H9 (cell line): ENCODE results near the gene MAS1. TPM values are rescaled to one million over a fixed set of nuclear protein-coding genes. Genes with fewer than 3 reads are reported as not detected.

Experiments used
- DNase-seq: peaks from one replicate; pipeline ENCODE4 v3.0.0-alpha.2; 2017
- H2AFZ ChIP-seq: one replicate; pipeline ENCODE4 v1.6.1; 2013; ENCODE audit warnings: mild to moderate bottlenecking, low read length, control low read depth, moderate library complexity
- H2AK5ac ChIP-seq: 2 replicates; pipeline ENCODE4 v1.6.1; 2013; ENCODE audit warnings: low read length, control low read depth, mixed read lengths; ENCODE audit not compliant: insufficient read length
- H2BK120ac ChIP-seq: one replicate; pipeline ENCODE4 v1.6.1; 2013; ENCODE audit warnings: low read depth, mild to moderate bottlenecking, low read length, control low read depth, inconsistent platforms; ENCODE audit not compliant: poor library complexity, severe bottlenecking
- H2BK12ac ChIP-seq: 2 replicates; pipeline ENCODE4 v1.6.1; 2013; ENCODE audit warnings: low read length, control low read depth, mixed read lengths, low read depth; ENCODE audit not compliant: insufficient read length
- H2BK15ac ChIP-seq: 2 replicates; pipeline ENCODE4 v1.6.1; 2013; ENCODE audit warnings: low read depth, low read length, control low read depth
- H2BK20ac ChIP-seq: one replicate; pipeline ENCODE4 v1.6.1; 2013; ENCODE audit warnings: low read depth, mild to moderate bottlenecking, low read length, control low read depth, inconsistent platforms; ENCODE audit not compliant: poor library complexity, severe bottlenecking
- H2BK5ac ChIP-seq: 2 replicates; pipeline ENCODE4 v1.6.1; 2013; ENCODE audit warnings: low read length, control low read depth, mixed read lengths; ENCODE audit not compliant: insufficient read length
- H3K14ac ChIP-seq: 2 replicates; pipeline ENCODE4 v1.6.1; 2013; ENCODE audit warnings: low read length, control low read depth; ENCODE audit not compliant: insufficient read depth
- H3K18ac ChIP-seq: 2 replicates; pipeline ENCODE4 v1.6.1; 2013; ENCODE audit warnings: low read depth, mild to moderate bottlenecking, mixed read lengths, low read length, control low read depth; ENCODE audit not compliant: insufficient read length
- H3K23ac ChIP-seq: 2 replicates; pipeline ENCODE4 v1.6.1; 2013; ENCODE audit warnings: low read length, control low read depth, mixed read lengths, low read depth; ENCODE audit not compliant: insufficient read length
- H3K23me2 ChIP-seq: 2 replicates; pipeline ENCODE4 v1.6.1; 2013; ENCODE audit warnings: low read depth, mild to moderate bottlenecking, mixed read lengths, low read length, control low read depth; ENCODE audit not compliant: insufficient read length, poor library complexity, severe bottlenecking
- H3K27ac ChIP-seq: 2 replicates; pipeline ENCODE4 v1.5.1; 2013; ENCODE audit warnings: low read length, control low read depth, mixed read lengths, low read depth; ENCODE audit not compliant: insufficient read length
- H3K27me3 ChIP-seq: 2 replicates; pipeline ENCODE4 v1.6.1; 2013; ENCODE audit warnings: low read length, control low read depth, inconsistent platforms; ENCODE audit not compliant: insufficient read depth
- H3K4ac ChIP-seq: 2 replicates; pipeline ENCODE4 v1.6.1; 2013; ENCODE audit warnings: low read depth, mild to moderate bottlenecking, control low read depth, inconsistent platforms, low read length, moderate library complexity
- H3K4me1 ChIP-seq: 2 replicates; pipeline ENCODE4 v1.6.1; 2013; ENCODE audit warnings: low read length, control low read depth, inconsistent platforms; ENCODE audit not compliant: insufficient read depth
- H3K4me2 ChIP-seq: 2 replicates; pipeline ENCODE4 v1.6.1; 2013; ENCODE audit warnings: low read length, control low read depth, mixed read lengths; ENCODE audit not compliant: insufficient read length, insufficient read depth
- H3K56ac ChIP-seq: 2 replicates; pipeline ENCODE4 v1.6.1; 2013; ENCODE audit warnings: low read depth, mild to moderate bottlenecking, mixed read lengths, low read length, control low read depth; ENCODE audit not compliant: insufficient read length
- H3K79me1 ChIP-seq: 2 replicates; pipeline ENCODE4 v1.6.1; 2013; ENCODE audit warnings: low read depth, mild to moderate bottlenecking, moderate library complexity, low read length, control low read depth, inconsistent platforms; ENCODE audit not compliant: insufficient read depth, poor library complexity, severe bottlenecking
- H3K79me2 ChIP-seq: 2 replicates; pipeline ENCODE4 v1.6.1; 2013; ENCODE audit warnings: low read length, control low read depth, inconsistent platforms; ENCODE audit not compliant: insufficient read depth
- H3K9ac ChIP-seq: 2 replicates; pipeline ENCODE4 v1.6.1; 2013; ENCODE audit warnings: low read length, control low read depth, mixed read lengths; ENCODE audit not compliant: insufficient read length; ENCODE audit errors: extremely low read depth
- H3K9me3 ChIP-seq: one replicate; pipeline ENCODE4 v1.6.1; 2013; ENCODE audit warnings: low read depth, low read length, inconsistent platforms; ENCODE audit not compliant: control insufficient read depth
- H3T11ph ChIP-seq: one replicate; pipeline ENCODE4 v1.6.1; 2013; ENCODE audit warnings: mild to moderate bottlenecking, low read length, control low read depth, inconsistent platforms
- H4K20me1 ChIP-seq: one replicate; pipeline ENCODE4 v1.6.1; 2013; ENCODE audit not compliant: control insufficient read depth, insufficient read length, insufficient read depth
- H4K5ac ChIP-seq: 2 replicates; pipeline ENCODE4 v1.6.1; 2013; ENCODE audit warnings: low read depth, mild to moderate bottlenecking, mixed read lengths, low read length, control low read depth; ENCODE audit not compliant: insufficient read length
- H4K8ac ChIP-seq: replicated peaks from 2 replicates; pipeline ENCODE4 v1.6.1; 2013; ENCODE audit warnings: low read length, control low read depth, mixed read lengths, low read depth; ENCODE audit not compliant: insufficient read length
- H4K91ac ChIP-seq: 2 replicates; pipeline ENCODE4 v1.6.1; 2013; ENCODE audit warnings: low read depth, mild to moderate bottlenecking, moderate library complexity, mixed read lengths, low read length, control low read depth; ENCODE audit not compliant: insufficient read length
- H3K27ac Mint-ChIP-seq, 3 experiments: 2 replicates in 2 of 3; 3 replicates in 1 of 3; pipeline ENCODE4 v1.8.0; 2020 to 2021; ENCODE audit warnings: mixed read lengths in 3 of 3, mild to moderate bottlenecking in 1 of 3, moderate library complexity in 1 of 3
- H3K27me3 Mint-ChIP-seq: 2 replicates; pipeline ENCODE4 v1.8.0; 2021; ENCODE audit warnings: low read depth, mild to moderate bottlenecking, moderate library complexity, mixed read lengths
- H3K36me3 Mint-ChIP-seq, 3 experiments: 2 replicates in 2 of 3; 3 replicates in 1 of 3; pipeline ENCODE4 v1.8.0; 2020 to 2021; ENCODE audit warnings: low read depth in 3 of 3, mixed read lengths in 3 of 3; ENCODE audit not compliant: insufficient read depth in 1 of 3
- H3K4me1 Mint-ChIP-seq, 2 experiments: 2 replicates each; pipeline ENCODE4 v1.8.0; 2020; ENCODE audit warnings: mixed read lengths in 2 of 2
- H3K4me3 Mint-ChIP-seq, 2 experiments: 2 replicates in 1 of 2; 3 replicates in 1 of 2; pipeline ENCODE4 v1.8.0; 2020 to 2021; ENCODE audit warnings: mild to moderate bottlenecking in 2 of 2, mixed read lengths in 2 of 2, moderate library complexity in 1 of 2
- H3K9me3 Mint-ChIP-seq, 2 experiments: 2 replicates in 1 of 2; 3 replicates in 1 of 2; pipeline ENCODE4 v1.8.0; 2020; ENCODE audit warnings: mild to moderate bottlenecking in 2 of 2, mixed read lengths in 2 of 2, moderate library complexity in 1 of 2
- WGBS: extraction: QIAGEN DNeasy Blood & Tissue Kit; methylation state at CpG from one replicate; pipeline ENCODE4 v1.1.7; 2013; ENCODE audit warnings: missing lambda C conversion rate, low lambda C conversion rate, mixed read lengths; ENCODE audit not compliant: insufficient read length; ENCODE audit errors: extremely low coverage; 5-methylcytosine and 5-hydroxymethylcytosine counted together
- total RNA-seq: library from RNA; stranded (reverse); gene quantifications from 2 replicates; pipeline ENCODE4 v1.2.1, GENCODE V29; 2021
- TF ChIP-seq, protein P1 (sequence below): fragments of 200-600 bp; sonication (generic); conservative IDR thresholded peaks from 3 replicates; pipeline ENCODE4 v1.8.0; 2021; ENCODE audit warnings: antibody characterized with exemption, mild to moderate bottlenecking

The MAS1 gene
- total RNA-seq, 1 experiment from 2014 or later: 0.02 TPM

DNA sequence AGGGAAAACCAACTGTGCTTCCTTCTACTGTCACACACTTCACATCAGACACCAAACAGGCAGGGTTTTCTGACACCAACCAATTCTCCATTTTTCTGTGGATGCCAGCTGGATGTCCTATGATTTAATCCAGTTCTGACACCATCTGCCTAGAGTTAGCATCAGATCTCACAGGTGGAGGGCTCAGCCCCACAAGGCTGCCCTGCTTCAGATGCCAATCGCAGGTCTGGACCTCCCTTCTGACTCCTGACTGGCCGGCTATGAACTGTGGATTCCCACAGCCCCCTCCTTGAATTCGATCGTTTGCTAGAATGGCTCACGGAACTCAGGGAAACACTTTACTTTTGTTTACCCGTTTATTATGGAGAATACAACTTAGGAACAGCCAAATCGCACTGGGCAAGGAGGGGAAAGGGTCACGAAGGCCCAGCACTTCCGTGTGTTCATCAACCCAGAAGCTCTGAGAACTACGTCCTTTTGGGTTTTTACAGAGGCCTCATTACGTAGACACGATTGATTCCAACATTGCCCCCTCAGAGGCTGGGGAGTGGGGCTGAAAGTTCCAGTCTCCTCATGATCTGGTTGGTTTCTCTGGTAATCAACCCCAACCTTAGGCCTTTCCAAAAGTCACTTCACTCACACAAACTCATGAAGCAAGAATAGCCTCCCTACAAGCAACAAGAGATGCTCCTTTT is 25.4 kb upstream of the MAS1 start:
- Histone ChIP-seq H2AFZ (no peak overlapping the region), H3K23ac (no peak overlapping the region), H4K8ac (no peak overlapping the region), H3K4me1 (no peaks in the 10 kb centered on the region), H4K20me1 (no peaks in the 10 kb centered on the region), H2BK15ac (no peak overlapping the region), H2AK5ac (no peak overlapping the region), H2BK120ac (no peak overlapping the region), H3K27me3 (no peaks in the 10 kb centered on the region), H3K4ac (no peak overlapping the region), H3K4me2 (no peak overlapping the region), H3T11ph (no peak overlapping the region), H3K9ac (no peak overlapping the region), H3K79me2 (no peaks in the 10 kb centered on the region), H3K18ac (no peak overlapping the region), H2BK12ac (no peak overlapping the region), H2BK5ac (no peak overlapping the region), H3K79me1 (no peaks in the 10 kb centered on the region), H3K27ac (no peak overlapping the region), H2BK20ac (no peak overlapping the region), H4K5ac (no peak overlapping the region), H3K9me3 (no peaks in the 10 kb centered on the region), H3K56ac (no peak overlapping the region), H3K23me2 (no peaks in the 10 kb centered on the region), H4K91ac (no peak overlapping the region), H3K14ac (no peak overlapping the region; the same call in 1 of the 2 replicates)
- TF ChIP-seq, protein P1, sequence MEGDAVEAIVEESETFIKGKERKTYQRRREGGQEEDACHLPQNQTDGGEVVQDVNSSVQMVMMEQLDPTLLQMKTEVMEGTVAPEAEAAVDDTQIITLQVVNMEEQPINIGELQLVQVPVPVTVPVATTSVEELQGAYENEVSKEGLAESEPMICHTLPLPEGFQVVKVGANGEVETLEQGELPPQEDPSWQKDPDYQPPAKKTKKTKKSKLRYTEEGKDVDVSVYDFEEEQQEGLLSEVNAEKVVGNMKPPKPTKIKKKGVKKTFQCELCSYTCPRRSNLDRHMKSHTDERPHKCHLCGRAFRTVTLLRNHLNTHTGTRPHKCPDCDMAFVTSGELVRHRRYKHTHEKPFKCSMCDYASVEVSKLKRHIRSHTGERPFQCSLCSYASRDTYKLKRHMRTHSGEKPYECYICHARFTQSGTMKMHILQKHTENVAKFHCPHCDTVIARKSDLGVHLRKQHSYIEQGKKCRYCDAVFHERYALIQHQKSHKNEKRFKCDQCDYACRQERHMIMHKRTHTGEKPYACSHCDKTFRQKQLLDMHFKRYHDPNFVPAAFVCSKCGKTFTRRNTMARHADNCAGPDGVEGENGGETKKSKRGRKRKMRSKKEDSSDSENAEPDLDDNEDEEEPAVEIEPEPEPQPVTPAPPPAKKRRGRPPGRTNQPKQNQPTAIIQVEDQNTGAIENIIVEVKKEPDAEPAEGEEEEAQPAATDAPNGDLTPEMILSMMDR: no peak
- H3K27me3 Mint-ChIP-seq: no peaks in the 10 kb centered on the region; the same call in 1 of the 2 replicates
- WGBS: no CpG with 5 or more reads among the region's 12 CpGs
- no peak overlapping the region for H3K4me3 Mint-ChIP-seq
- H3K4me1 Mint-ChIP-seq: no peaks in the 10 kb centered on the region
- no peak for DNase-seq
- 0 out of 7 replicates have a peak overlapping the region, but pooled peaks of 1 of the 3 experiments have one; percentile 14 for H3K27ac Mint-ChIP-seq
- no peaks in the 10 kb centered on the region for H3K36me3 Mint-ChIP-seq
- peaks cover 0 to 1% of the 10 kb centered on the region in 2 experiments; a peak in 3 of 5 replicates for H3K9me3 Mint-ChIP-seq
